PC-3 (cell line): Measurements from ENCODE around the gene USP54. TPM values are rescaled to one million over a fixed set of nuclear protein-coding genes. Genes with fewer than 3 reads are reported as not detected.

Experiments
- ATAC-seq: fragments of 200-7000 bp; cut with Tn5 transposase; 2 replicates; pipeline ENCODE4 v1.9.1; 2020; ENCODE audit warnings: mild to moderate bottlenecking, moderate library complexity
- Bru-seq: library from RNA; stranded (reverse); fragments of 400-500 nt; gene quantifications from one replicate; lab custom pipeline; 2021; lab: Mats Ljungman, UMichigan
- BruChase-seq, 2 experiments: library from RNA; stranded (reverse); fragments of 400-500 nt; gene quantifications; one replicate each; lab custom pipeline; 2021; lab: Mats Ljungman, UMichigan
- BruUV-seq: library from RNA; stranded (reverse); fragments of 400-500 nt; replicated peaks from 2 replicates; lab custom pipeline; 2021; lab: Mats Ljungman, UMichigan
- CTCF ChIA-PET: fragments of 300-600 bp; sonication (Branson Sonifier 250); formaldehyde crosslinking; loops from one replicate; lab custom pipeline; 2022; ENCODE audit warnings: antibody characterized with exemption; lab: Charles Lee
- POLR2A ChIA-PET: fragments of 300-600 bp; sonication (Branson Sonifier 250); formaldehyde crosslinking; loops from one replicate; lab custom pipeline; 2022; ENCODE audit warnings: antibody characterized with exemption; ENCODE audit not compliant: unreplicated experiment; lab: Charles Lee
- DNase-seq: peaks from one replicate; pipeline ENCODE4 v3.0.0-alpha.2; 2015
- H2AFZ ChIP-seq: fragments of 300-600 bp; sonication (generic); 2 replicates; pipeline ENCODE4 v1.6.0; 2016; ENCODE audit warnings: antibody characterized with exemption, low read length
- H3F3A ChIP-seq: fragments of 300-600 bp; sonication (generic); one replicate; pipeline ENCODE4 v1.6.0; 2017; ENCODE audit warnings: antibody characterized with exemption, low read length, control low read depth, mild to moderate bottlenecking; ENCODE audit not compliant: unreplicated experiment
- H3K27ac ChIP-seq: fragments of 300-600 bp; sonication (generic); 2 replicates; pipeline ENCODE4 v1.5.1; 2016; ENCODE audit warnings: mild to moderate bottlenecking, low read length
- H3K27me3 ChIP-seq: fragments of 300-600 bp; sonication (generic); 2 replicates; pipeline ENCODE4 v1.6.1; 2016; ENCODE audit warnings: low read length, mixed read lengths
- H3K36me3 ChIP-seq: fragments of 300-600 bp; sonication (generic); 2 replicates; pipeline ENCODE4 v1.6.1; 2016; ENCODE audit warnings: low read depth, mixed run types, low read length, mixed read lengths
- H3K4me1 ChIP-seq: fragments of 300-600 bp; sonication (generic); 2 replicates; pipeline ENCODE4 v1.5.1; 2016; ENCODE audit warnings: low read length; ENCODE audit not compliant: insufficient read depth
- H3K4me2 ChIP-seq: fragments of 300-600 bp; sonication (generic); 2 replicates; pipeline ENCODE4 v1.6.0; 2016; ENCODE audit warnings: low read length
- H3K4me3 ChIP-seq: fragments of 300-600 bp; sonication (generic); 2 replicates; pipeline ENCODE4 v1.5.1; 2016; ENCODE audit warnings: mild to moderate bottlenecking, low read length, mixed read lengths
- H3K79me2 ChIP-seq: fragments of 300-600 bp; sonication (generic); 2 replicates; pipeline ENCODE4 v1.6.1; 2017; ENCODE audit warnings: low read length, mixed read lengths
- H3K9ac ChIP-seq: fragments of 300-600 bp; sonication (generic); 2 replicates; pipeline ENCODE4 v1.6.0; 2016; ENCODE audit warnings: mild to moderate bottlenecking, low read length
- H3K9me2 ChIP-seq: fragments of 300-600 bp; sonication (generic); replicated peaks from 2 replicates; pipeline ENCODE4 v1.6.1; 2016; ENCODE audit warnings: mixed run types, low read length, mixed read lengths
- H3K9me3 ChIP-seq: fragments of 300-600 bp; sonication (generic); 2 replicates; pipeline ENCODE4 v1.6.1; 2016; ENCODE audit warnings: low read length, mixed read lengths
- H4K20me1 ChIP-seq: fragments of 300-600 bp; sonication (generic); 2 replicates; pipeline ENCODE4 v1.6.1; 2016; ENCODE audit warnings: low read length, mixed read lengths
- CTCF ChIP-seq: fragments of 300-600 bp; sonication (generic); conservative IDR thresholded peaks from 2 replicates; pipeline ENCODE4 v1.5.1; 2017; ENCODE audit warnings: antibody characterized with exemption, low read depth, mild to moderate bottlenecking, low read length
- EZH2 ChIP-seq: fragments of 300-600 bp; sonication (generic); IDR thresholded peaks from one replicate; pipeline ENCODE4 v1.6.1; 2017; ENCODE audit warnings: antibody characterized with exemption, mild to moderate bottlenecking, low read length; ENCODE audit not compliant: unreplicated experiment
- EZH2phosphoT487 ChIP-seq: fragments of 300-600 bp; sonication (generic); IDR thresholded peaks from 2 replicates; pipeline ENCODE4 v1.6.1; 2018; ENCODE audit warnings: mild to moderate bottlenecking, antibody characterized with exemption, low read length, borderline replicate concordance
- intact Hi-C: fragments of 100-400 bp; cut with micrococcal nuclease; formaldehyde crosslinking; loops from 2 replicates; pipeline ENCODE4 v1.9.0; 2023
- long read RNA-seq: library from polyadenylated mRNA; unstranded; transcript quantifications from one replicate; pipeline ENCODE4 v2.0.0, GENCODE V29; 2021; ENCODE audit not compliant: unreplicated experiment
- total RNA-seq: library from RNA; depleted of rRNA; stranded (reverse); fragments of >200 nt; gene quantifications from 2 replicates; pipeline ENCODE4 v1.2.3, GENCODE V29; 2014; rRNA removed

The USP54 gene
- total RNA-seq = 40.5 and 43.7 TPM in 2 replicates
- Bru-seq, nascent RNA = percentile 93 among the genes with signal in this experiment
- BruChase-seq, experiment 1, labeled RNA remaining after a 6-hour chase = percentile 91 among the genes with signal in this experiment
- BruChase-seq, experiment 2, labeled RNA remaining after a 2-hour chase = percentile 91 among the genes with signal in this experiment
- long read RNA-seq, partial matches to known transcripts = 32 of 65 reads
- long read RNA-seq, other reads (novel, unspliced or antisense) = 31 of 65 reads

- ATAC-seq (peak; percentile 65), DNase-seq (peak; percentile 95)
- no peak for TF ChIP-seq CTCF
- peak within 1 kb of the TSS; percentile 65 for H3K27ac ChIP-seq
- intact Hi-C loops = loop anchor here (1.0 kb wide), 1 partner anchor 34 kb away; no protein-coding TSS in a partner anchor
- H3K9me3 ChIP-seq = no peaks in the 10 kb centered on the region
- H3F3A ChIP-seq = peaks cover 30% of the 10 kb centered on the region
- H3K9me2 ChIP-seq = no peaks in the 10 kb centered on the region
- H3K4me3 ChIP-seq = peak within 1 kb of the TSS; percentile 46
- peak within 1 kb of the TSS; percentile 35 for H2AFZ ChIP-seq
- H3K79me2 ChIP-seq = peaks cover 35% of the 10 kb centered on the region
- POLR2A ChIA-PET = interaction anchor here (0.5 to 1.6 kb wide), 8 partner anchors 9 to 612 kb away, joined by 3 to 25 read pairs (median 10); partner anchors contain the start of gene PPP3CB
- peak within 1 kb of the TSS; percentile 75 for H3K4me2 ChIP-seq
- peaks cover 2% of the 10 kb centered on the region for H4K20me1 ChIP-seq
- CTCF ChIA-PET = interaction anchor here (0.6 to 1.7 kb wide), 5 partner anchors 10 to 1806 kb away, joined by 3 to 10 read pairs (median 4); partner anchors contain the start of gene CFAP70
- BruUV-seq = TSS peak; percentile 72
- H3K36me3 ChIP-seq = no peaks in the 10 kb centered on the region
- no peaks in the 10 kb centered on the region for H3K27me3 ChIP-seq
- peaks cover 66% of the 10 kb centered on the region for H3K4me1 ChIP-seq
- peak within 1 kb of the TSS; percentile 12 for H3K9ac ChIP-seq
Measured at GRCh38 chr10:73590881-73591799, at the start of gene USP54. TSS of gene USP54 (minus strand) at chr10:73591342. CDS start at chr10:73575658, 15,684 bp downstream.

- H3K4me3 ChIP-seq = no peak overlapping the region
- H4K20me1 ChIP-seq = no peaks in the 10 kb centered on the region
- no peaks in the 10 kb centered on the region for H3K27me3 ChIP-seq
- ATAC-seq (no peak), DNase-seq (no peak)
- H3K4me2 ChIP-seq = no peak overlapping the region
- CTCF ChIA-PET = no interaction called here
- intact Hi-C loops = no loop called here
- H3K9me2 ChIP-seq = no peaks in the 10 kb centered on the region
- H2AFZ ChIP-seq = no peak overlapping the region
- no peak overlapping the region for H3K9ac ChIP-seq
- no peaks in the 10 kb centered on the region for H3F3A ChIP-seq
- POLR2A ChIA-PET = interaction anchor here (0.6 kb wide), 1 partner anchor 1797 kb away, joined by 3 read pairs; no protein-coding TSS in a partner anchor
- BruUV-seq = no TSS peak
- H3K9me3 ChIP-seq = no peaks in the 10 kb centered on the region
- H3K79me2 ChIP-seq = no peaks in the 10 kb centered on the region
- H3K36me3 ChIP-seq = no peaks in the 10 kb centered on the region
- H3K27ac ChIP-seq = no peak overlapping the region
- no peak for TF ChIP-seq CTCF
- TF ChIP-seq EZH2phosphoT487 = no peak
- no peak for TF ChIP-seq EZH2
- H3K4me1 ChIP-seq = no peaks in the 10 kb centered on the region
Measured at GRCh38 chr10:73639286-73639685, 48.1 kb upstream of the USP54 start.
